ENCODE results near the gene SLC7A11.

DNA sequence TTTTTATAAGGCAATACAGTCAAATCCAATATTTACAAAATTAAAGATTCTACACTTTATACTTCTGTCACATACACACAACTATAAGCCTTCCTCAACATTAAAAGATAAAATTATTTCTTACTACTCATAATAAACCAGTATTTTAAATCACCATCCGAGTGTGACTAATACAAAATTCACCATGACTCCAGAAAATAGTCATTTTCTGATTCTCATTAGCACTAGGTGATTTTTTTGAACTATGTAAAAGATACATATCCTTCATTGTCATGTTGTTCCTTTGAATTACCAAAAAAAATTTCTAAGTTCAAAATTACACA is 646 bp upstream of the SLC7A11 start:
- no peak for TF ChIP-seq CTCF (IDR thresholded peaks at IDR 0.05)
- no peak for TF ChIP-seq POLR2A (IDR thresholded peaks at IDR 0.05)
